ENCODE measurements around the gene MT1M.

Gene MT1M

GRCh38 chr16:56604966-56605365 is 27.5 kb upstream of the MT1M start:
- Histone ChIP-seq H3K4me2 (ENCODE audit: low read length) (no peak overlapping the region), H4K91ac (ENCODE audit: low read depth, low read length) (no peak overlapping the region), H3K14ac (ENCODE audit: low read length) (no peak overlapping the region), H3K79me1 (ENCODE audit: low read length) (peaks cover 11% of the 10 kb centered on the region), H3K9me3 (ENCODE audit: insufficient read depth, low read depth, low read length) (no peaks in the 10 kb centered on the region), H3K23ac (ENCODE audit: low read length) (no peak overlapping the region), H3K4me3 (ENCODE audit: low read depth, low read length) (no peak overlapping the region), H2AFZ (ENCODE audit: insufficient read depth, low read length, poor library complexity) (no peak overlapping the region), H2BK120ac (ENCODE audit: insufficient read depth, low read length, poor library complexity) (no peak overlapping the region), H3K36me3 (ENCODE audit: control insufficient read depth in 1 of 2, insufficient read depth in 2 of 2, low read length in 2 of 2) (no peaks in the 10 kb centered on the region), H3K27me3 (ENCODE audit: insufficient read depth, low read length) (no peaks in the 10 kb centered on the region), H2BK12ac (ENCODE audit: low read length) (no peak overlapping the region), H3K27ac (ENCODE audit: low read depth, low read length) (no peak overlapping the region), H4K8ac (ENCODE audit: low read depth, low read length) (no peak overlapping the region), H2BK5ac (ENCODE audit: low read depth, low read length, poor library complexity) (no peak overlapping the region), H3K18ac (ENCODE audit: low read length) (no peak overlapping the region), H3K79me2 (ENCODE audit: control insufficient read depth, insufficient read depth, low read length, poor library complexity) (no peaks in the 10 kb centered on the region), H4K12ac (ENCODE audit: low read depth, low read length) (no peak overlapping the region), H2AK5ac (ENCODE audit: low read length) (no peak overlapping the region), H3K9ac (ENCODE audit: low read length) (no peak overlapping the region), H3K4me1 (ENCODE audit: control insufficient read depth in 1 of 2, insufficient read depth in 2 of 2, low read length in 2 of 2) (peaks cover 22 to 27% of the 10 kb centered on the region in 2 experiments), H3K4ac (ENCODE audit: low read depth, low read length) (no peak overlapping the region)
- DNase-seq: no peak
- WGBS (ENCODE audit: extremely low coverage, insufficient coverage, insufficient read length): no CpG with 5 or more reads among the region's 4 CpGs

GRCh38 chr16:56605475-56605874 is 27.0 kb upstream of the MT1M start:
- no peak overlapping the region for H3K4me3 ChIP-seq (ENCODE audit: low read depth, low read length)
- H3K9me3 ChIP-seq (ENCODE audit: insufficient read depth, low read depth, low read length): no peaks in the 10 kb centered on the region
- no peak overlapping the region for H4K12ac ChIP-seq (ENCODE audit: low read depth, low read length)
- peaks cover 27 to 31% of the 10 kb centered on the region in 2 experiments for H3K4me1 ChIP-seq (ENCODE audit: control insufficient read depth in 1 of 2, insufficient read depth in 2 of 2, low read length in 2 of 2)
- DNase-seq: no peak
- H2BK5ac ChIP-seq (ENCODE audit: low read depth, low read length, poor library complexity): no peak overlapping the region
- H3K9ac ChIP-seq (ENCODE audit: low read length): no peak overlapping the region
- no peak overlapping the region for H3K27ac ChIP-seq (ENCODE audit: low read depth, low read length)
- no peak overlapping the region for H3K14ac ChIP-seq (ENCODE audit: low read length)
- H2BK12ac ChIP-seq (ENCODE audit: low read length): no peak overlapping the region
- no peaks in the 10 kb centered on the region for H3K27me3 ChIP-seq (ENCODE audit: insufficient read depth, low read length)
- H2AK5ac ChIP-seq (ENCODE audit: low read length): no peak overlapping the region
- whole genome bisulfite sequencing (ENCODE audit: extremely low coverage, insufficient coverage, insufficient read length): no CpG with 5 or more reads among the region's 1 CpG
- no peak overlapping the region for H3K23ac ChIP-seq (ENCODE audit: low read length)
- H3K4me2 ChIP-seq (ENCODE audit: low read length): no peak overlapping the region
- H3K36me3 ChIP-seq (ENCODE audit: control insufficient read depth in 1 of 2, insufficient read depth in 2 of 2, low read length in 2 of 2): no peaks in the 10 kb centered on the region
- H3K79me2 ChIP-seq (ENCODE audit: control insufficient read depth, insufficient read depth, low read length, poor library complexity): no peaks in the 10 kb centered on the region
- H3K18ac ChIP-seq (ENCODE audit: low read length): no peak overlapping the region
- H3K79me1 ChIP-seq (ENCODE audit: low read length): peaks cover 11% of the 10 kb centered on the region
- no peak overlapping the region for H4K8ac ChIP-seq (ENCODE audit: low read depth, low read length)
- H2BK120ac ChIP-seq (ENCODE audit: insufficient read depth, low read length, poor library complexity): no peak overlapping the region
- no peak overlapping the region for H2AFZ ChIP-seq (ENCODE audit: insufficient read depth, low read length, poor library complexity)
- H3K4ac ChIP-seq (ENCODE audit: low read depth, low read length): no peak overlapping the region
- H4K91ac ChIP-seq (ENCODE audit: low read depth, low read length): no peak overlapping the region

- H3K4me3 ChIP-seq (ENCODE audit: low read depth, low read length): no peak overlapping the region
- no peak overlapping the region for H2BK120ac ChIP-seq (ENCODE audit: insufficient read depth, low read length, poor library complexity)
- H3K18ac ChIP-seq (ENCODE audit: low read length): no peak overlapping the region
- WGBS (ENCODE audit: extremely low coverage, insufficient coverage, insufficient read length): no CpG with 5 or more reads among the region's 3 CpGs
- no peak overlapping the region for H3K23ac ChIP-seq (ENCODE audit: low read length)
- H3K9ac ChIP-seq (ENCODE audit: low read length): no peak overlapping the region
- no peak overlapping the region for H2AK5ac ChIP-seq (ENCODE audit: low read length)
- peaks cover 27 to 31% of the 10 kb centered on the region in 2 experiments for H3K4me1 ChIP-seq (ENCODE audit: control insufficient read depth in 1 of 2, insufficient read depth in 2 of 2, low read length in 2 of 2)
- no peaks in the 10 kb centered on the region for H3K36me3 ChIP-seq (ENCODE audit: control insufficient read depth in 1 of 2, insufficient read depth in 2 of 2, low read length in 2 of 2)
- no peak overlapping the region for H4K12ac ChIP-seq (ENCODE audit: low read depth, low read length)
- no peak overlapping the region for H3K4ac ChIP-seq (ENCODE audit: low read depth, low read length)
- no peak overlapping the region for H2BK5ac ChIP-seq (ENCODE audit: low read depth, low read length, poor library complexity)
- H3K4me2 ChIP-seq (ENCODE audit: low read length): no peak overlapping the region
- peaks cover 11% of the 10 kb centered on the region for H3K79me1 ChIP-seq (ENCODE audit: low read length)
- H3K9me3 ChIP-seq (ENCODE audit: insufficient read depth, low read depth, low read length): no peaks in the 10 kb centered on the region
- no peak for DNase-seq
- no peaks in the 10 kb centered on the region for H3K79me2 ChIP-seq (ENCODE audit: control insufficient read depth, insufficient read depth, low read length, poor library complexity)
- H4K91ac ChIP-seq (ENCODE audit: low read depth, low read length): no peak overlapping the region
- H2AFZ ChIP-seq (ENCODE audit: insufficient read depth, low read length, poor library complexity): no peak overlapping the region
- no peaks in the 10 kb centered on the region for H3K27me3 ChIP-seq (ENCODE audit: insufficient read depth, low read length)
- H2BK12ac ChIP-seq (ENCODE audit: low read length): no peak overlapping the region
- H3K27ac ChIP-seq (ENCODE audit: low read depth, low read length): no peak overlapping the region
- H4K8ac ChIP-seq (ENCODE audit: low read depth, low read length): no peak overlapping the region
- H3K14ac ChIP-seq (ENCODE audit: low read length): no peak overlapping the region
These were observed 26.4 kb upstream of the MT1M start for GRCh38 chr16:56606071-56606475.

GRCh38 chr16:56606476-56607108 is 25.9 kb upstream of the MT1M start:
- H4K8ac ChIP-seq (ENCODE audit: low read depth, low read length): peak overlapping the region; percentile 31
- no peak overlapping the region for H4K91ac ChIP-seq (ENCODE audit: low read depth, low read length)
- H3K79me2 ChIP-seq (ENCODE audit: control insufficient read depth, insufficient read depth, low read length, poor library complexity): no peaks in the 10 kb centered on the region
- H3K4ac ChIP-seq (ENCODE audit: low read depth, low read length): no peak overlapping the region
- no peak overlapping the region for H3K18ac ChIP-seq (ENCODE audit: low read length)
- H3K79me1 ChIP-seq (ENCODE audit: low read length): peaks cover 11% of the 10 kb centered on the region
- H4K12ac ChIP-seq (ENCODE audit: low read depth, low read length): no peak overlapping the region
- H3K36me3 ChIP-seq (ENCODE audit: control insufficient read depth in 1 of 2, insufficient read depth in 2 of 2, low read length in 2 of 2): no peaks in the 10 kb centered on the region
- H3K23ac ChIP-seq (ENCODE audit: low read length): no peak overlapping the region
- H3K27me3 ChIP-seq (ENCODE audit: insufficient read depth, low read length): peaks cover 3% of the 10 kb centered on the region
- no peaks in the 10 kb centered on the region for H3K9me3 ChIP-seq (ENCODE audit: insufficient read depth, low read depth, low read length)
- peaks cover 27 to 31% of the 10 kb centered on the region in 2 experiments for H3K4me1 ChIP-seq (ENCODE audit: control insufficient read depth in 1 of 2, insufficient read depth in 2 of 2, low read length in 2 of 2)
- no peak overlapping the region for H2AK5ac ChIP-seq (ENCODE audit: low read length)
- no peak overlapping the region for H3K14ac ChIP-seq (ENCODE audit: low read length)
- no peak overlapping the region for H2AFZ ChIP-seq (ENCODE audit: insufficient read depth, low read length, poor library complexity)
- DNase-seq: no peak
- H3K27ac ChIP-seq (ENCODE audit: low read depth, low read length): peak overlapping the region; percentile 50
- H3K4me3 ChIP-seq (ENCODE audit: low read depth, low read length): no peak overlapping the region
- H3K4me2 ChIP-seq (ENCODE audit: low read length): no peak overlapping the region
- WGBS (ENCODE audit: extremely low coverage, insufficient coverage, insufficient read length): no CpG with 5 or more reads among the region's 8 CpGs
- no peak overlapping the region for H3K9ac ChIP-seq (ENCODE audit: low read length)
- H2BK5ac ChIP-seq (ENCODE audit: low read depth, low read length, poor library complexity): no peak overlapping the region
- H2BK120ac ChIP-seq (ENCODE audit: insufficient read depth, low read length, poor library complexity): no peak overlapping the region
- H2BK12ac ChIP-seq (ENCODE audit: low read length): no peak overlapping the region

Data from trophoblast cell (in vitro differentiated cells and primary cell).